Nephron progenitor cell (in vitro differentiated cells): ENCODE results near the gene UBAC2.
A peak's percentile ranks its signal among the peaks of the same experiment; 100 is the strongest.

Experiments
- DNase-seq: peaks from one replicate; pipeline ENCODE4 v3.0.0; 2021
- H3K27ac Mint-ChIP-seq: 2 replicates; pipeline ENCODE4 v1.8.0; 2021; ENCODE audit warnings: mild to moderate bottlenecking, moderate library complexity, mixed read lengths
- H3K27me3 Mint-ChIP-seq: 2 replicates; pipeline ENCODE4 v1.8.0; 2021; ENCODE audit warnings: mild to moderate bottlenecking, low read depth, mixed read lengths; ENCODE audit not compliant: poor library complexity
- H3K36me3 Mint-ChIP-seq: 2 replicates; pipeline ENCODE4 v1.8.0; 2021; ENCODE audit warnings: low read depth, mixed read lengths
- H3K4me1 Mint-ChIP-seq: 2 replicates; pipeline ENCODE4 v1.8.0; 2021; ENCODE audit warnings: mixed read lengths
- H3K4me3 Mint-ChIP-seq: 2 replicates; pipeline ENCODE4 v1.8.0; 2021; ENCODE audit warnings: mild to moderate bottlenecking, moderate library complexity, mixed read lengths
- H3K9me3 Mint-ChIP-seq: 2 replicates; pipeline ENCODE4 v1.8.0; 2021; ENCODE audit warnings: mild to moderate bottlenecking, moderate library complexity, mixed read lengths
- TF ChIP-seq, protein P1 (sequence below): fragments of 200-600 bp; sonication (generic); IDR thresholded peaks from 2 replicates; pipeline ENCODE4 v1.5.0; 2021; ENCODE audit warnings: antibody characterized with exemption

The UBAC2 gene

GRCh38 chr13:99313501-99313900, 112.8 kb downstream of the UBAC2 start:
- H3K9me3 Mint-ChIP-seq, result peaks cover 7% of the 10 kb centered on the region
- peak overlapping the region; percentile 30 for H3K27ac Mint-ChIP-seq
- TF ChIP-seq, protein P1, sequence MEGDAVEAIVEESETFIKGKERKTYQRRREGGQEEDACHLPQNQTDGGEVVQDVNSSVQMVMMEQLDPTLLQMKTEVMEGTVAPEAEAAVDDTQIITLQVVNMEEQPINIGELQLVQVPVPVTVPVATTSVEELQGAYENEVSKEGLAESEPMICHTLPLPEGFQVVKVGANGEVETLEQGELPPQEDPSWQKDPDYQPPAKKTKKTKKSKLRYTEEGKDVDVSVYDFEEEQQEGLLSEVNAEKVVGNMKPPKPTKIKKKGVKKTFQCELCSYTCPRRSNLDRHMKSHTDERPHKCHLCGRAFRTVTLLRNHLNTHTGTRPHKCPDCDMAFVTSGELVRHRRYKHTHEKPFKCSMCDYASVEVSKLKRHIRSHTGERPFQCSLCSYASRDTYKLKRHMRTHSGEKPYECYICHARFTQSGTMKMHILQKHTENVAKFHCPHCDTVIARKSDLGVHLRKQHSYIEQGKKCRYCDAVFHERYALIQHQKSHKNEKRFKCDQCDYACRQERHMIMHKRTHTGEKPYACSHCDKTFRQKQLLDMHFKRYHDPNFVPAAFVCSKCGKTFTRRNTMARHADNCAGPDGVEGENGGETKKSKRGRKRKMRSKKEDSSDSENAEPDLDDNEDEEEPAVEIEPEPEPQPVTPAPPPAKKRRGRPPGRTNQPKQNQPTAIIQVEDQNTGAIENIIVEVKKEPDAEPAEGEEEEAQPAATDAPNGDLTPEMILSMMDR, result no peak
- H3K4me1 Mint-ChIP-seq, result peaks cover 45% of the 10 kb centered on the region
- H3K4me3 Mint-ChIP-seq, result no peak overlapping the region
- H3K36me3 Mint-ChIP-seq, result peaks cover 58% of the 10 kb centered on the region
- no peaks in the 10 kb centered on the region for H3K27me3 Mint-ChIP-seq
- DNase-seq, result no peak

GRCh38 chr13:99313941-99314340, 113.3 kb downstream of the UBAC2 start:
- Mint-ChIP-seq H3K27me3 (no peaks in the 10 kb centered on the region), H3K4me3 (no peak overlapping the region), H3K27ac (no peak overlapping the region), H3K9me3 (peaks cover 7% of the 10 kb centered on the region), H3K4me1 (peaks cover 41% of the 10 kb centered on the region), H3K36me3 (peaks cover 58% of the 10 kb centered on the region)
- no peak for DNase-seq
- TF ChIP-seq, protein P1, result no peak

DNA sequence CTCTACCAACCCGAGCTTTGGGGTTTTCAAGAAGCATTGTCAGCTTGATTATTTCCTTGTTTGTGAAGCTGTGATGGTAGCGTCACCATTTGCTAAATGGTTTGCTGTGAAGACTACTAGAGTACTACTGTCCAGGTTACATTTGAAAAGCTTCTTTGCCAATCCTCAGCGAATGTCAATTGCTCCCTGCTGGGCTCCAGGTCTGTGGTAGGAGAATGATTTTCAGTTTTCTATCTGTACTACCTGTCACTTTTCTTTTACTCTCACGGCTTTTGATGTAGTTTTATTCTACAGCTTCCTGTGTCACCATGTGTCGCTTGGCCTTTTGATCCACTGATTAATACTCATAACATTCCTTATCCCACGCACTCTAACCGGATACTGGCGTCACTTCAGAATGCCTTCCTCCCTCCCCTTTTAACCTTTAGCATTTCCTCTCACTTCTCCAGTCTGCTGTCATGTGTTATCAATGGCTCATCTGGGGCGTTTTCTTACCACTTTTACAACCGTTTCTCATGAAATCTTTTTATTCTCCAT, 114.1 kb downstream of the UBAC2 start:
- H3K9me3 Mint-ChIP-seq, result peaks cover 7% of the 10 kb centered on the region

DNA sequence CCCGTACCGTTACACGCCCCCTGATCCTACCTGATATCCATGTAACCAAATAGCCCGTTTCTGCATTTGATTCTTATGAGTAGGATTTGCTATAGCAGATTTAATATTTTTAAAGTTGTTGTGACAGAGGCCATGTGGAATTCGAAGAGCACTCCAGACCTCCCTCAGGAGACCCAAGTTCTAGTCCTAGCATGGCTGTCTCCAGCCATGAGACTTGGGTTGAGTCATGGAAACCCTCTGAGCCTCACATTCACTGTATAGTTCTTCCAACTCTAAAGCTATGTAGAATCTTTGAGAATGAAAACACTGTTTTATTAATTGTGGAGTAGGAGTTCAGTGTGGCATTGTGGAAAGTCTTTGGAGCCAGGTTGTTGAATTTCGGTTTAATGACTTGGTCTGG, 114.5 kb downstream of the UBAC2 start:
- Mint-ChIP-seq H3K4me1 (peaks cover 41% of the 10 kb centered on the region), H3K27me3 (no peaks in the 10 kb centered on the region), H3K36me3 (peaks cover 63% of the 10 kb centered on the region), H3K27ac (peak overlapping the region; percentile 92), H3K4me3 (no peak overlapping the region), H3K9me3 (peaks cover 7% of the 10 kb centered on the region)
- TF ChIP-seq, protein P1, result no peak
- no peak for DNase-seq

More for the DNA sequence above, 114.1 kb downstream of the UBAC2 start:
- Mint-ChIP-seq H3K4me3 (no peak overlapping the region), H3K36me3 (peaks cover 63% of the 10 kb centered on the region), H3K27me3 (no peaks in the 10 kb centered on the region), H3K27ac (peak overlapping the region; percentile 92), H3K4me1 (peaks cover 41% of the 10 kb centered on the region)
- TF ChIP-seq, protein P1, result no peak
- no peak for DNase-seq

GRCh38 chr13:99316224-99316623, 115.6 kb downstream of the UBAC2 start:
- H3K36me3 Mint-ChIP-seq, result peaks cover 63% of the 10 kb centered on the region
- TF ChIP-seq, protein P1, result no peak

DNA sequence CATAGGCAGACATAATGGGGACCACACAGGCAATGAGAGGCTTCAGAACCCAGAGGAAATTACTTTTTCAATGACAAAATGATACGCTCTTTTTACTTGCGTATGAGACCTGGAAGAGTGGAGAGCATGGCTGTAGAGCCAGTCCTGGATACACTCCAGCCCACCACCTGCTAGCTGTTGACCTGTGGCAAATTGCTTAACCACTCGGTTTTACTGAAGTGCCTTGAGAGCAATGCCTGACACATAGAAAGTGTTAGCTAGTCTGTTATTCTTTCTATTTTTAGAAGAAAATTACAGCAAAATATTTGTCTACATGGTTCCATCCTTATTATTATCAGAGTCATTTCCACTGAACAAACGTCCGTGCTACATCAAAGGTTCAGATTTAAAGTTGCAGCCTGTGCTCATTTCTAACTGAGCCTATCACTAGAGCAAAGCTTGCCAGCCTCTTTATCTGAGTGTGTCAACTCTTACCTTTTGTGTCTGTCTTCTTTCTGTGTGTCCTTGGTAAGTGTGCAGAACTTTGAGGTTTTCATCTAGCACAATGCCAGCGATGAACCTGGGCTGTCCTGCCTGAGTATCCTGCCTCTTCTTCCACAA, 116.1 kb downstream of the UBAC2 start:
- Mint-ChIP-seq H3K27me3 (no peaks in the 10 kb centered on the region), H3K9me3 (peaks cover 7% of the 10 kb centered on the region), H3K27ac (no peak overlapping the region), H3K36me3 (peaks cover 63% of the 10 kb centered on the region), H3K4me1 (peaks cover 32% of the 10 kb centered on the region), H3K4me3 (no peak overlapping the region)
- TF ChIP-seq, protein P1, result no peak
- no peak for DNase-seq

More at GRCh38 chr13:99316224-99316623, 115.6 kb downstream of the UBAC2 start:
- Mint-ChIP-seq H3K4me1 (peaks cover 34% of the 10 kb centered on the region), H3K27me3 (no peaks in the 10 kb centered on the region), H3K9me3 (peaks cover 7% of the 10 kb centered on the region), H3K4me3 (no peak overlapping the region), H3K27ac (no peak overlapping the region)
- DNase-seq, result no peak
